ENCODE data around the gene PDS5A. TPM values are rescaled to one million over a fixed set of nuclear protein-coding genes. Genes with fewer than 3 reads are reported as not detected.

The PDS5A gene
- total and polyA plus RNA-seq, 9 of the 15 experiments (the other 6 are each of a cell fraction or from before 2014, with no cell fraction given): 16.4 to 85.4 (median 70.0) TPM

GRCh38 chr4:39937683-39938268, 39.9 kb downstream of the PDS5A start (continued):
- TF ChIP-seq IRF1 (CRISPR knock-in tag; IDR thresholded peaks at IDR 0.05; ENCODE audit: borderline replicate concordance): no peak

GRCh38 chr4:39936565-39937418, 40.9 kb downstream of the PDS5A start:
- no peak for FAIRE-seq
- CTCF ChIA-PET (ENCODE audit: low intra/inter-chr PET ratio): no interaction called here

More at GRCh38 chr4:39936565-39937418, 40.9 kb downstream of the PDS5A start:
- Histone ChIP-seq H3K9me3 (replicated peaks; ENCODE audit: control insufficient read depth, insufficient read depth, low read depth, low read length) (no peaks in the 10 kb centered on the region), H3K4me3 (no peak overlapping the region), H3K9ac (ENCODE audit: insufficient read depth in 1 of 2, low read depth in 2 of 2, low read length in 2 of 2) (no peak overlapping the region), H3K27ac (ENCODE audit: extremely low read depth, low read depth, low read length) (no peak overlapping the region), H2AFZ (ENCODE audit: low read depth, low read length) (no peak overlapping the region), H3K36me3 (ENCODE audit: control insufficient read depth, insufficient read depth, low read length) (peaks cover 35% of the 10 kb centered on the region), H3K4me2 (ENCODE audit: insufficient read depth, low read length) (no peak overlapping the region), H3K27me3 (ENCODE audit: control insufficient read depth in 2 of 2, insufficient read depth in 2 of 2, low read length in 2 of 2) (no peaks in the 10 kb centered on the region), H3K9me1 (ENCODE audit: control insufficient read depth, insufficient read depth, low read length) (no peaks in the 10 kb centered on the region), H3K79me2 (ENCODE audit: control insufficient read depth, insufficient read depth, low read length) (peaks cover 92% of the 10 kb centered on the region), H3K4me1 (replicated peaks in 1 of 2; ENCODE audit: control insufficient read depth in 2 of 2, insufficient read depth in 2 of 2, low read length in 2 of 2) (no peaks in the 10 kb centered on the region; a peak in 1 of 5 replicates), H4K20me1 (replicated peaks; ENCODE audit: control insufficient read depth, insufficient read depth, low read length) (0 out of 2 replicates have a peak, but pooled peaks cover 6% of the 10 kb centered on the region)
- in situ Hi-C loops (cut with MboI): no loop called here
- DNase-seq (ENCODE audit: extremely low read depth in 1 of 4, low spot score in 3 of 4) (no peak), ATAC-seq (no peak)
- TF ChIP-seq BRCA1 (IDR thresholded peaks at IDR 0.05) (no peak), BRCA1 (CRISPR knock-in tag; IDR thresholded peaks at IDR 0.05) (no peak), CHD2 (IDR thresholded peaks at IDR 0.05; ENCODE audit: low read depth, low read length) (no peak), NFATC3 (IDR thresholded peaks at IDR 0.05) (no peak), STAG1 (CRISPR knock-in tag; IDR thresholded peaks at IDR 0.05; ENCODE audit: borderline replicate concordance) (no peak), TEAD2 (tag; IDR thresholded peaks at IDR 0.05) (no peak), ZNF395 (CRISPR knock-in tag; IDR thresholded peaks at IDR 0.05) (no peak), NCOA2 (IDR thresholded peaks at IDR 0.05; ENCODE audit: partially characterized antibody in 2 of 2) (no peak), ZNF518B (CRISPR knock-in tag; IDR thresholded peaks at IDR 0.05) (no peak), ATF2 (CRISPR knock-in tag; IDR thresholded peaks at IDR 0.05) (no peak), SOX6 (IDR thresholded peaks at IDR 0.05) (no peak)
- BruUV-seq (replicated peaks): no TSS peak
- intact Hi-C loops (cut with micrococcal nuclease): no loop called here
- 85% methylated on average over 6 of the region's 6 CpGs for WGBS (ENCODE audit: insufficient coverage, low coverage, missing lambda C conversion rate)
- POLR2A ChIA-PET: interaction anchor here (1.0 to 1.1 kb wide), 3 partner anchors 11 to 21 kb away, joined by 3 to 5 read pairs (median 3); no protein-coding TSS in a partner anchor

Data from K562 (cell line).